Activated CD8-positive, alpha-beta memory T cell treated with anti-CD3 and anti-CD28 coated beads for 24 hours (primary cell): ENCODE data around the gene KPNA1.
A peak's percentile ranks its signal among the peaks of the same experiment; 100 is the strongest.
"Not testable (repeated sequence)": the region's sequence is repeated elsewhere in the genome, so short reads cannot be mapped to it uniquely, and the experiment has no call there.

Experiments used
- DNase-seq: peaks from one replicate; pipeline ENCODE4 v3.0.0-alpha.2; 2020

The KPNA1 gene

GRCh38 chr3:122468896-122469533 is 45.7 kb downstream of the KPNA1 start:
- DNase-seq: no peak

- no peak for DNase-seq
Observed at GRCh38 chr3:122466701-122467240, 48.0 kb downstream of the KPNA1 start.

GRCh38 chr3:122464659-122465058 is 50.1 kb downstream of the KPNA1 start:
- DNase-seq: no peak

GRCh38 chr3:122462406-122462805 is 52.3 kb downstream of the KPNA1 start:
- no peak for DNase-seq

DNA sequence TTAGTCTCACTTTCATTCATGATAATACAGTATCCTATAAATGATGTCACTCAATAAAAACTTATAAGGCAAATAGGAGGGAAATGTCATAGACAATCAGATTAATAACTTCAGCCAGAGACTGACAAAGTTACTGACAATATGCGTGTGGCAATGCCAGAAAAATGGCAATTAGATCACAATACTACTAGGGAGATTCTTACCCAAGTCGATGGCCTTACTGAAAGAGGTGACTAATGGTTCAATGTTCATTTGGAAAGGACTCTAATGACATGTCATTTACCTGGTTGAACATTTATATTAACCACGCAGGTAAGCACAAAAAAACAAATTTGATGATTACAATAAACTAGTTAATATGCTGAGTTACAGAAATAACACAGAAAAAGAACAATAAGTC is 52.9 kb downstream of the KPNA1 start:
- DNase-seq: no peak

DNA sequence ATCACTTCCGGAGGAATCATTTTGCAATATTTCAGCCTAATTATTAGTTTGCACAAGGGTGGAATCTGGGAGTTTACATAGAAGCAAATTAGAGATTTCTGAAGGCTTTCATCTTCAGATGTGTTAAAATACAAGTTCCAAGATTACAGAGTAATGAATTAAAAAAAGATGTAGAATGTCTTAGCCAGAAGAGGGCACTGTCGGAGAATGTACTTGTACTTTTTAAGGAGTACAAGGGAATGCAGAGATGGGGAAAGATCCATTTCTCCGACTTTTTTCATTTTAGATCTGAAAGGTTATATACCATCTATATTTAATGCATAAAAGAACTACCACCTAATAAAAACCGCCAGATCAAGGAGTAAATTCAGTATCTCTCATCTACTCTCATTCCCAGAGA is 55.7 kb downstream of the KPNA1 start:
- DNase-seq: no peak

DNA sequence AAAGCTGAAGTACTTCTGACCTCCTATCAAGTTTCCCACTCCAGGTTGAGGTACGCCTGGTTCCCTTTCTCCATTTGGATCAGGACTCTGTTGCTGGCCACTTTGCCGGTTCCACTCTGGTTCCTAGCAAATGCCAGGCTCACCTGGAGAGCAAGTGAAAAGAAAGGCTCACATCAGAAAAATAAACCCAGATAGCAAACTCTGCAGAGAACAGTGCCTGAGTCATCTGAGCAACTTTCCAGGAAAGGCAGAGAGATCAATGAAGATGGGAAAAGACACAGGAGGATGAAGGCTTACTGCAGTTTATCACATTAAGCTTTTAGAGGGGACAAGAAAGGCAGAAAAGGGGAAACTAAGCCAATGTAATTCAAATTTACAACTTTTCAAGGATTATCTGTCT is 57.0 kb downstream of the KPNA1 start:
- DNase-seq: no peak

- no peak for DNase-seq
Observed at GRCh38 chr3:122456074-122456473, 58.7 kb downstream of the KPNA1 start.

GRCh38 chr3:122451371-122451770 is 63.4 kb downstream of the KPNA1 start:
- no peak for DNase-seq

GRCh38 chr3:122448218-122448617 is 66.5 kb downstream of the KPNA1 start:
- DNase-seq: not testable (repeated sequence)

DNA sequence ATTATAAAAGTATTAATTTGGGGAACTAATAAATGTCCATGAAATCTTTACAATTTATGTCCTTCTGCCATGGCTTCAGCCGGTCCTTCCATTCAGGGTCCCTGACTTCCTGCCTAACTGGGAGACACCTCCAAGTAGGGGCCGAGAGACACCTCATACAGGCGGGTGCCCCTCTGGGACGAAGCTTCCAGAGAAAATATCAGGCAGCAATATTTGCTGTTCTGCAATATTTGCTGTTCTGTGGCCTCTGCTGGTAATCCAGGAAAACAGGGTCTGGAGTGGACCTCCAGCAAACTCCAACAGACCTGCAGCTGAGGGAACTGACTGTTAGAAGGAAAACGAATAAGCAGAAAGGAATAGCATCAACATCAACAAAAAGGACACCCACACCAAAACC is 70.2 kb downstream of the KPNA1 start:
- DNase-seq: not testable (repeated sequence)

DNA sequence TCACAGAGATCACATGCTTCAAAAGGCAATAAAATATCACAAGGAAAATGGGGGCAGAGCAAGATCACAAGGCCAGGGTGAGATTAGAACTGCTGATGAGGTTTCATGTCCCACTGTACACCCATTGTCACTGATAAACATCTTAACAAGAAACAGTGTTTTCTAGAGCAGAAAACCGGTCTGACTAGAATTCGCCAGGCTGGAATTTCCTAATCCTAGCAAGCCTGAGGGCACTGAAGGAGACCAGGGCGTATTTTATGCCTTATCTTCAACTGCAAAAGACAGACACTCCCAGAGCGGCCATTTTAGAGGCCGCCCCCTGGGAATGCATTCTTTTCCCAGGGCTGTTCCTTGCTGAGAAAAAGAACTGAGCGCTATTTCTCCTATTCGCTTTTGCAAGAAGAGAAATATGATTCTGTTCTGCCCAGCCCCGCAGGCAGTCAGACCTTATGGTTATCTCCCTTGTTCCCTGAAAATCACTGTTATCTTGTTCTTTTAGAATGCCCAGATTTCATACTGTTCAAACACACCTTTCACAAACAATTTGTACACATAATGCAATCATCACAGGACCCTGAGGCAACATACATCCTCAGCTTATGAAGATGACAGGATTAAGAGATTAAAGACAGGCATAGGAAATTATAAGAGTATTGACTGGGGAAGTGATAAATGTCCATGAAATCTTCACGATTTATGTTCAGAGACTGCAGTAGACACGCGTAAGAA is 70.8 kb downstream of the KPNA1 start:
- not testable (repeated sequence) for DNase-seq

DNA sequence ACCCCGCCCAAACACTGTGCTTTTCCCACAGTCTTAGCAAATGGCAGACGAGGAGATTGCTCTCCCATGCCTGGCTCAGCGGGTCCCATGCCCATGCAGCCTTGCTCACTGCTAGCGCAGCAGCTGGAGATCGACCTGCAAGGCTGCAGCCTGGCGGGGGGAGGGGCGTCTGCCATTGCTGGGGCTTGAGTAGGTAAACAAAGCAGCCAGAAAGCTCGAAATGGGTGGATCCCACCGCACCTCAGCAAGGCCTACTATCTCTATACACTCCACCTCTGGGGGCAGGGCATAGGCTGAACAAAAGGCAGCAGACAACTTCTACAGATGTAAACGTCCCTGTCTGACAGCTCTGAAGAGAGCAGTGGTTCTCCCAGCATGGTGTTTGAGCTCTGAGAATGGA is 71.6 kb downstream of the KPNA1 start:
- DNase-seq: no peak

DNA sequence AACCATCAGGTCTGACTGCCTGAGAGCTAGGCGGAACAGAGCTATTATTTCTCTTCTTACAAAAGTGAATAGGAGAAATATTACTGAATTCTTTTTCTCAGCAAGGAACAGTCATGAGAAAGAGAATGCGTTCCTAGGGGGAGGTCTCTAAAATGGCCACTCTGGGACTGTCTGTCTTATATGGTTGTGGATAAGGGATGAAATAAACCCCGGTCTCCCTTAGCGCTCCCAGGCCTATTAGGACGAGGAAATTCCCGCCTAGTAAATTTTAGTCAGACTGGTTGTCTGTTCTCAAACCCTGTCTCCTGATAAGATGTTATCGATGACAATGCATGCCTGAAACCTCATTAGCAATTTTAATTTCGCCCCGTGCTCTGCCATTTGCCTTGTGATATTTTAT is 78.8 kb downstream of the KPNA1 start:
- no peak for DNase-seq

DNA sequence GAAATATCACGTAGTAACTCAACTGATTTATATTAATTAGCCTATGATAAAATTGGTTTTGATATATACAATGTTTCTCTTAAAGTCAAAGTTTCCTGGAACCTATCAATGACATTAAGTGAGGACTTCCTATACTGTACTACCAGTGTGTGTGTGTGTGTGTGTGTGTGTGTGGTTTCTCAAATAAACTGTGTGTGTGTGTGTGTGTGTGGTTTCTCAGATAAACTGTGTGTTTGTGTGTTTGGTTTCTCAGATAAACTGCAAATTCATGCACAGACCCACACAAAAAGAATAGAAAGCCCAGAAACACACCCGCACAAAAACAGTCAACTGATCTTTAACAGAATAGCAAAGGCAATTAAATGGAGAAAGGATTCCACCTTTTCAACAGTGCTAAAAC is 84.4 kb downstream of the KPNA1 start:
- DNase-seq: no peak

- no peak for DNase-seq
Observed at GRCh38 chr3:122427857-122428471, 86.8 kb downstream of the KPNA1 start.

DNA sequence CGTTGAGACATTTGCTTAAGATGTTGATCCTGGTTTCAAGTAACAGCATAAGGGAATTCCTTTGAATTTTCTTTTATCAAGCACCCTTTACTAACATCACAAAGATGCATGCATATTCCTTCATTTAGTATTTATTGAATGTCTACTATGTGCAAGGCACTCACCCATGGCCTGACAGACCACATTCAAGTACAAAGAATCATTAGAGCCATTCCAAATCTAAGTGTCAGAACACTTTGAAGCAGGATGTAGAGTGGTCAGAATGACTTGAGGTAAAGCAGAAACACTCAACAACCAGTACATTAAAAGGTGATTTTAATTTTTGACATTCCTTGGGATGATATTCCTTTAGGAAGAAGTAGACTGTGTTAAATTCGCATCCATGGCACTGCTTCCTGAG is 92.9 kb downstream of the KPNA1 start:
- DNase-seq: no peak

DNA sequence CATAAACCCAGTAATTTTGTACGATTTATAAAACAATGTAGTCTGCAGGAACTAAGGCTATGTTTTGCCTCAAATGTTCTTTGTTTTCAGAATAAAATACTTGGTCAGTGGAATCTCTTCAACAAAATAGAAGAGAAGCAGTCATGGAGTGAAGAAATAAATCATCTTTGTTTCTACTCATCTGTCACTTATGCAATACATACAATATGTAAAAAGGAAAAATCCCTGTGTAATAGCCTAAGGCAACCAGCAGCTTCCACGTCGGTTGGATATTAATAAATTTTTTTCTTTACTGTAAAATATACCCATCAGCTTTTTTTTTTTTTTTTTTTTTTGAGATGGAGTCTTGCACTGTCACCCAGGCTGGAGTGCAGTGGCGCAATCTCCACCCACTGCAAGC is 93.6 kb downstream of the KPNA1 start:
- no peak for DNase-seq

GRCh38 chr3:122416966-122417365 is 97.8 kb downstream of the KPNA1 start:
- DNase-seq: no peak

DNA sequence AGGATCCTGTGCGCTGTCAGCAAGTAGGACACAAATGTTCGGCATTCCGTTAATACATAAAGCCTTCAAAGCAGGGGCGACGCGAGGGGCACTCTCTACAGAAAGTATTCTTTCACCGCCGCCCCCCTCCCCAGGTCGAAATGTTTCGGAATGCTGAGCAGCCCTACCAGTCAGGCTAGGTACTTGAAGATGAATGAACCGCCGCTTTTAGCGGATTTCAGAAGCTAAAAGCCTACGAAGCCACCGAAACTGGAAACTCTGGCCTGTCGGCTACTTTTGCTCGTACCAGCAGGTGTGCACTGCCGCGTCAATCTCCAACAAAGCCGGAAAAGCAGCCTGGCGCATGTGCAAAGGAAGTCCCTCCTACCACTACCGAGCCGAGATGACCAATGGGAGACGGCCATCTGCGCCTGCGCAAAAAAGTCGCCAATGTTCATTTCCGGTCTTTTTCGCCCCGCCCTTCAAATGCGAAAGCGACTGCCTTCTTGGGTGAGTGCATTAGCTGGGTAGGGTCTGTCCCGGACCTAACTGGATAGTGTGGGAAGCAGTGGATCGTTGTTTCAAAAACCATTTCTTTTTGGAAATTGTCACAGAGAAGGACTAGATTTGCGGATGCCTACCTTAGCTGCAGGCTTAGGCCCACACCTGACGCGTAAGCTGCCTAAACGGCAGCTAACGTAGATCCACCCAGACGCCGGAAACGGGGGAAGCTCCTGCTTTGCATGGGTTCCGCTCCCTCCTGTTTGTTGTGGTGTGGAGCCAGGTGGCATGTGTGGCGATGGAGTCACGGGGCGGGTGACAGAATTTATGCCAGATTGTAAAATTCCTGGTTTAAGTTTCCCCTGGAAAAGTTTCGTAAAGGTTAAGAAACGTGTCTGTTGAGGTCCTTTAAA is 98.7 kb downstream of the KPNA1 start, which contains the start of gene WDR5B:
WDR5B (minus strand) TSS at position 301 of the 893 bp plus-strand sequence. CDS start 534 bp downstream, outside the sequence.
- peak; percentile 100 for DNase-seq

DNA sequence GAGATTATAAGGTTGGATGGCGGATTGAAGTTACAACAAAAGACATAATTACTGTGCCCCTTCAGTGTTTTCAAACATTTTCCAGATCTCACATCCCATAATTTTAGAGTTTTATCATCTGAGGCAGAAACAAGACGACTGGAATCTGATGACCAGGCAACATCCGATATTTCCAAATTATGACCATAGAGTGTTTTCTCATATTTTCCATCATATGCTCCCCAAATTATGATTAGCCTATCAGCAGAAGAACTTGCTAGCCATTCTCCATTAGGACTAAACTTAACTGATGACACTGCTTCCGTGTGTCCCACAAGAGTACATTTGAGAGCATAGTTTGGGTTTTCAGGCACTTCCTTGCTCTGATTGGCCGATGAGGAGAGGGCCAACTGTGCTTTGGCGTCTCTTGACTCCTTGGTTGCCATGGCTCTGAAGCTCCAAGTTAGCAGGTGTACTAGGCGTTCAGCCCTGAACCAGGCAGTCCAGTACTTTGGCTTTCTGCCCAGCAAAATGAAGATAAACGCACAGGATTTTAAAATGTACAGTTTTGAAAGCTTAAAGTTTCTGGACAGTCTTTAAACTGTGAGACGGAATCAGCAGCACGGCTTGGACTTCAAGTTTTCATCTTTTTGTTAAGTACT is 99.5 kb downstream of the KPNA1 start:
- no peak for DNase-seq

DNA sequence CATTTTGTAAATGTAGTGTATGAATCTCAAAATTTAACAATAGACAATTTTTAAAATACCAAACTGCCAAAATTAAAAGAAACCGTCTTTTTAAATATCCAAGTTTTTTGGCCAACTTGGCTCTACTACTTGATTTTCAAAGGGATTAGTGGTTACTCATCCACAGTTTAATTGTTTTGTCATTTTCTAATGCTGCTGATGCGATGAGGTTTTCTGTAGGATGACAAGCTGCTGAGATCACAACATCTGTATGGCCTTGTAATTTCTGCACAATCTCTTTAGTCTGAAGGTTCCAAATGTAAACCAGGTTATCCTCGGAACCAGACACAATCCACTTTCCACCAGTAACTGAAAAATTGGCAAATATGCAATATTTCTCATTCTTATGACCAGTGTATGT is 100.3 kb downstream of the KPNA1 start:
- DNase-seq: no peak
